ENCODE measurements around the gene SND1.

GRCh38 chr7:127733986-127734385 is 82.0 kb downstream of the SND1 start:
- TF ChIP-seq CHD2 (IDR thresholded peaks at IDR 0.05; ENCODE audit: borderline replicate concordance, low read depth, low read length) (no peak), NFIC (IDR thresholded peaks at IDR 0.05; ENCODE audit: low read depth, low read length) (no peak), RCOR1 (conservative IDR thresholded peaks at IDR 0.05; ENCODE audit: low read depth, low read length) (no peak), POLR2AphosphoS5 (IDR thresholded peaks at IDR 0.05; ENCODE audit: low read length) (no peak)
- TF ChIP-seq, protein P1, sequence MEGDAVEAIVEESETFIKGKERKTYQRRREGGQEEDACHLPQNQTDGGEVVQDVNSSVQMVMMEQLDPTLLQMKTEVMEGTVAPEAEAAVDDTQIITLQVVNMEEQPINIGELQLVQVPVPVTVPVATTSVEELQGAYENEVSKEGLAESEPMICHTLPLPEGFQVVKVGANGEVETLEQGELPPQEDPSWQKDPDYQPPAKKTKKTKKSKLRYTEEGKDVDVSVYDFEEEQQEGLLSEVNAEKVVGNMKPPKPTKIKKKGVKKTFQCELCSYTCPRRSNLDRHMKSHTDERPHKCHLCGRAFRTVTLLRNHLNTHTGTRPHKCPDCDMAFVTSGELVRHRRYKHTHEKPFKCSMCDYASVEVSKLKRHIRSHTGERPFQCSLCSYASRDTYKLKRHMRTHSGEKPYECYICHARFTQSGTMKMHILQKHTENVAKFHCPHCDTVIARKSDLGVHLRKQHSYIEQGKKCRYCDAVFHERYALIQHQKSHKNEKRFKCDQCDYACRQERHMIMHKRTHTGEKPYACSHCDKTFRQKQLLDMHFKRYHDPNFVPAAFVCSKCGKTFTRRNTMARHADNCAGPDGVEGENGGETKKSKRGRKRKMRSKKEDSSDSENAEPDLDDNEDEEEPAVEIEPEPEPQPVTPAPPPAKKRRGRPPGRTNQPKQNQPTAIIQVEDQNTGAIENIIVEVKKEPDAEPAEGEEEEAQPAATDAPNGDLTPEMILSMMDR (IDR thresholded peaks at IDR 0.05 in 2 of 3, conservative IDR thresholded peaks at IDR 0.05 in 1 of 3; ENCODE audit: control insufficient read depth in 2 of 3, extremely low read depth in 1 of 3, insufficient read depth in 1 of 3, low read depth in 3 of 3, low read length in 3 of 3): no peak

Data from GM12878 (cell line).